ENCODE results near the gene PDGFC. TPM values are rescaled to one million over a fixed set of nuclear protein-coding genes. Genes with fewer than 3 reads are reported as not detected.

Gene PDGFC
- polyA plus RNA-seq, 3 donors, result 2.5 to 5.0 (median 4.9) TPM

DNA sequence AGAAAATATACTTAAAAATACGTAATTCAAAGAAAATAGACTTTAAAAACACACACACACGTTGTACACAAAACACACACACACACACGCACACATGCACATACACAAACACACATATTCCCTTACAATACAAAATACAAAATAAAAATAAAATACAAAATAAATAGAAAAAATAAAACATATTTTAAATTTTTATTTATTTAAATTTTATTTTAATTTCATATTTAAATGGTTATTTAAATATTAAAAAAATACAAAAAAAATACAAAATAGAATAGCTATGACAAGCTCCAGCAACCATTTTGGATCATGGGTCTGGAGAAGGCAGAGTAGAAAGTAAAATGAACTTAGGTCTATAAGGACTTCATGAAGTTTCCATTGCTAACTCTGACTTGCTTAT lies 34.2 kb upstream of the PDGFC start:
- no peak overlapping the region for H3K27ac ChIP-seq (ENCODE audit: low read depth in 1 of 2, low read length in 2 of 2)
- no peaks in the 10 kb centered on the region for H4K20me1 ChIP-seq (ENCODE audit: insufficient read depth, low read length)
- no peak overlapping the region for H3K4me3 Mint-ChIP-seq
- H2AFZ ChIP-seq (ENCODE audit: insufficient read depth, low read depth, low read length, poor library complexity, severe bottlenecking), result no peak overlapping the region
- H3K27ac Mint-ChIP-seq, result no peak overlapping the region
- no peak for DNase-seq
- no peak overlapping the region for H3K9ac ChIP-seq (ENCODE audit: insufficient read depth, low read length, poor library complexity, severe bottlenecking)
- H3K4me2 ChIP-seq (replicated peaks; ENCODE audit: extremely low read depth, low read length, poor library complexity, severe bottlenecking), result no peak overlapping the region
- H3K4me3 ChIP-seq (replicated peaks in 1 of 3; ENCODE audit: low read depth in 2 of 3, low read length in 3 of 3), result no peak overlapping the region
- peaks cover 15% of the 10 kb centered on the region for H3K4me1 Mint-ChIP-seq
- no peaks in the 10 kb centered on the region for H3K36me3 ChIP-seq (replicated peaks in 1 of 2; ENCODE audit: control insufficient read depth in 1 of 2, insufficient read depth in 2 of 2, low read length in 2 of 2)
- TF ChIP-seq, protein P1, sequence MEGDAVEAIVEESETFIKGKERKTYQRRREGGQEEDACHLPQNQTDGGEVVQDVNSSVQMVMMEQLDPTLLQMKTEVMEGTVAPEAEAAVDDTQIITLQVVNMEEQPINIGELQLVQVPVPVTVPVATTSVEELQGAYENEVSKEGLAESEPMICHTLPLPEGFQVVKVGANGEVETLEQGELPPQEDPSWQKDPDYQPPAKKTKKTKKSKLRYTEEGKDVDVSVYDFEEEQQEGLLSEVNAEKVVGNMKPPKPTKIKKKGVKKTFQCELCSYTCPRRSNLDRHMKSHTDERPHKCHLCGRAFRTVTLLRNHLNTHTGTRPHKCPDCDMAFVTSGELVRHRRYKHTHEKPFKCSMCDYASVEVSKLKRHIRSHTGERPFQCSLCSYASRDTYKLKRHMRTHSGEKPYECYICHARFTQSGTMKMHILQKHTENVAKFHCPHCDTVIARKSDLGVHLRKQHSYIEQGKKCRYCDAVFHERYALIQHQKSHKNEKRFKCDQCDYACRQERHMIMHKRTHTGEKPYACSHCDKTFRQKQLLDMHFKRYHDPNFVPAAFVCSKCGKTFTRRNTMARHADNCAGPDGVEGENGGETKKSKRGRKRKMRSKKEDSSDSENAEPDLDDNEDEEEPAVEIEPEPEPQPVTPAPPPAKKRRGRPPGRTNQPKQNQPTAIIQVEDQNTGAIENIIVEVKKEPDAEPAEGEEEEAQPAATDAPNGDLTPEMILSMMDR (IDR thresholded peaks at IDR 0.05), result no peak
- H3K27me3 ChIP-seq (ENCODE audit: control insufficient read depth in 2 of 2, insufficient read depth in 2 of 2, low read length in 2 of 2), result no peaks in the 10 kb centered on the region
- intact Hi-C loops (cut with micrococcal nuclease), result no loop called here
- peaks cover 0 to 10% (median 4%) of the 10 kb centered on the region in 7 donors for H3K9me3 Mint-ChIP-seq
- no peaks in the 10 kb centered on the region for H3K79me2 ChIP-seq (ENCODE audit: insufficient read depth, low read length)
- H3K4me1 ChIP-seq (ENCODE audit: control insufficient read depth in 1 of 2, insufficient read depth in 2 of 2, low read length in 2 of 2), result no peaks in the 10 kb centered on the region
- H3K9me3 ChIP-seq (replicated peaks in 1 of 2; ENCODE audit: control insufficient read depth in 1 of 2, insufficient read depth in 1 of 2, low read length in 2 of 2), result no peaks in the 10 kb centered on the region
- H3K36me3 Mint-ChIP-seq, result no peaks in the 10 kb centered on the region
- WGBS (ENCODE audit: insufficient coverage), result no CpG with 5 or more reads among the region's 3 CpGs
- H3K27me3 Mint-ChIP-seq (ENCODE audit: low read depth in 3 of 3), result no peaks in the 10 kb centered on the region

DNA sequence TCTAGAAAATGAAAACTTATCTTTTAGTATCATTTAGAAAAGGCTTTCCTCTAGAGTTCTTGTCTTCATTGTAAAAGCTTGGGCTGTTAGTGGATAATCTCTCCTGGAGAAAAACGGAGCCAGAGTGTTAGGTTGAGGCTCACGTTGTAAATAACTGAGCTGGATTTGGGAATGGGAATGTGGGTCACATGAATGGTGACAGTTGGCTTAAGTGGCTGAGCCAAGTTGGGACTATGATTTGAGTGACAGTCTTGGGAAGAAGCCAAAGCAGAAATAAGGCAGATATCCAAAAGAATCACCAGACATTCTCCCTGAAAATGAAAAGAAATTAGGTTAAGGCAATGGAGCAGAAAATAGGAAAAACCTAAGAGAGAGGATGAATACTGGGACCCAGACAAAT lies 33.6 kb upstream of the PDGFC start:
- Mint-ChIP-seq H3K4me1 (peaks cover 15% of the 10 kb centered on the region), H3K27me3 (ENCODE audit: low read depth in 3 of 3) (no peaks in the 10 kb centered on the region), H3K9me3 (peaks cover 0 to 10% (median 4%) of the 10 kb centered on the region in 7 donors), H3K4me3 (no peak overlapping the region), H3K36me3 (no peaks in the 10 kb centered on the region), H3K27ac (no peak overlapping the region)
- intact Hi-C loops (cut with micrococcal nuclease), result no loop called here
- Histone ChIP-seq H3K79me2 (ENCODE audit: insufficient read depth, low read length) (no peaks in the 10 kb centered on the region), H3K4me1 (ENCODE audit: control insufficient read depth in 1 of 2, insufficient read depth in 2 of 2, low read length in 2 of 2) (no peaks in the 10 kb centered on the region), H3K27ac (ENCODE audit: low read depth in 1 of 2, low read length in 2 of 2) (no peak overlapping the region), H2AFZ (ENCODE audit: insufficient read depth, low read depth, low read length, poor library complexity, severe bottlenecking) (peak overlapping the region; percentile 22), H3K9ac (ENCODE audit: insufficient read depth, low read length, poor library complexity, severe bottlenecking) (no peak overlapping the region), H3K36me3 (replicated peaks in 1 of 2; ENCODE audit: control insufficient read depth in 1 of 2, insufficient read depth in 2 of 2, low read length in 2 of 2) (no peaks in the 10 kb centered on the region), H4K20me1 (ENCODE audit: insufficient read depth, low read length) (no peaks in the 10 kb centered on the region), H3K27me3 (ENCODE audit: control insufficient read depth in 2 of 2, insufficient read depth in 2 of 2, low read length in 2 of 2) (no peaks in the 10 kb centered on the region), H3K4me2 (replicated peaks; ENCODE audit: extremely low read depth, low read length, poor library complexity, severe bottlenecking) (no peak overlapping the region), H3K9me3 (replicated peaks in 1 of 2; ENCODE audit: control insufficient read depth in 1 of 2, insufficient read depth in 1 of 2, low read length in 2 of 2) (no peaks in the 10 kb centered on the region), H3K4me3 (replicated peaks in 1 of 3; ENCODE audit: low read depth in 2 of 3, low read length in 3 of 3) (no peak overlapping the region)
- TF ChIP-seq, protein P1 (IDR thresholded peaks at IDR 0.05), result no peak
- no peak for DNase-seq
- WGBS (ENCODE audit: insufficient coverage), result 100% methylated on average over 2 of the region's 2 CpGs

Measured in CD14-positive monocyte (primary cell).